B cell (primary cell): Measurements from ENCODE around the gene EIF3B. TPM values are rescaled to one million over a fixed set of nuclear protein-coding genes. Genes with fewer than 3 reads are reported as not detected.
"Not testable (repeated sequence)": the region's sequence is repeated elsewhere in the genome, so short reads cannot be mapped to it uniquely, and the experiment has no call there.

Source experiments
- ATAC-seq: fragments of 200-7000 bp; cut with Tn5 transposase; one replicate; pipeline ENCODE4 v1.10.0; 2021; ENCODE audit warnings: low read depth, mild to moderate bottlenecking, moderate number of reproducible peaks, moderate library complexity
- CTCF ChIA-PET: fragments of 350-600 bp; sonication (Branson Sonifier 250); formaldehyde crosslinking; loops from one replicate; lab custom pipeline; 2021; ENCODE audit warnings: antibody characterized with exemption, inconsistent platforms; lab: Charles Lee
- POLR2A ChIA-PET: fragments of 350-600 bp; sonication (Branson Sonifier 250); formaldehyde crosslinking; loops from one replicate; lab custom pipeline; 2021; ENCODE audit warnings: antibody characterized with exemption; lab: Charles Lee
- DNase-seq: peaks from one replicate; pipeline ENCODE4 v3.0.0; 2013
- H2AFZ ChIP-seq: 2 replicates; pipeline ENCODE4 v1.6.1; 2012; ENCODE audit warnings: mild to moderate bottlenecking, low read depth, low read length; ENCODE audit not compliant: insufficient read depth, poor library complexity, severe bottlenecking
- H3K27ac ChIP-seq, 2 donors: 1 replicate in 1 of 2; 2 replicates in 1 of 2; pipeline ENCODE4 v1.5.1; 2012 to 2013; ENCODE audit warnings: low read length in 2 of 2, mild to moderate bottlenecking in 2 of 2, moderate library complexity in 1 of 2
- H3K27me3 ChIP-seq, 4 experiments: fragments of 200-600 bp in 1 of 4; sonication (generic) in 1 of 4; replicated peaks in 1 of 4; 1 replicate in 2 of 4; 2 replicates in 2 of 4; pipeline versions ENCODE4 v1.6.1 to v1.7.0; 2013 to 2016; ENCODE audit warnings: low read length in 3 of 4, mild to moderate bottlenecking in 2 of 4, mixed read lengths in 1 of 4, moderate library complexity in 1 of 4; ENCODE audit not compliant: insufficient read depth in 4 of 4, control insufficient read depth in 3 of 4; ENCODE audit errors: control extremely low read depth in 1 of 4
- H3K36me3 ChIP-seq, 2 experiments: replicated peaks in 1 of 2; 1 replicate in 1 of 2; 2 replicates in 1 of 2; pipeline versions ENCODE4 v1.6.1 to v1.7.1; 2013; ENCODE audit warnings: low read length in 1 of 2; ENCODE audit not compliant: insufficient read depth in 2 of 2, control insufficient read depth in 1 of 2; ENCODE audit errors: control extremely low read depth in 1 of 2, extremely low read depth in 1 of 2
- H3K4me1 ChIP-seq, 2 donors: fragments of 200-600 bp in 1 of 2; sonication (generic) in 1 of 2; 1 replicate in 1 of 2; 2 replicates in 1 of 2; pipeline versions ENCODE4 v1.5.1 to v1.6.1; 2013 to 2017; ENCODE audit warnings: low read length in 2 of 2; ENCODE audit not compliant: control insufficient read depth in 2 of 2, insufficient read depth in 2 of 2
- H3K4me2 ChIP-seq: replicated peaks from 2 replicates; pipeline ENCODE3; 2012; ENCODE audit warnings: mild to moderate bottlenecking, low read depth, low read length; ENCODE audit not compliant: poor library complexity, severe bottlenecking
- H3K4me3 ChIP-seq, 5 experiments: fragments of 200-600 bp in 1 of 5; sonication (generic) in 1 of 5; 1 replicate in 3 of 5; 2 replicates in 2 of 5; pipeline versions ENCODE4 v1.5.1 to v1.7.0; 2011 to 2016; ENCODE audit warnings: low read length in 4 of 5, mild to moderate bottlenecking in 4 of 5, low read depth in 2 of 5, control low read depth in 1 of 5, moderate library complexity in 1 of 5; ENCODE audit not compliant: insufficient read depth in 1 of 5; ENCODE audit errors: control extremely low read depth in 1 of 5, extremely low read depth in 1 of 5
- H3K79me2 ChIP-seq: fragments of 200-600 bp; sonication (generic); one replicate; pipeline ENCODE4 v1.6.0; 2016; ENCODE audit warnings: low read length; ENCODE audit not compliant: control insufficient read depth, insufficient read depth
- H3K9ac ChIP-seq: fragments of 200-600 bp; sonication (generic); 2 replicates; pipeline ENCODE4 v1.6.1; 2017; ENCODE audit warnings: mild to moderate bottlenecking, low read length, moderate library complexity
- H3K9me3 ChIP-seq, 3 donors: one replicate each; pipeline versions ENCODE4 v1.6.1 to v1.7.1; 2013; ENCODE audit warnings: low read length in 2 of 3; ENCODE audit not compliant: control insufficient read depth in 2 of 3, insufficient read depth in 1 of 3; ENCODE audit errors: control extremely low read depth in 1 of 3
- H4K20me1 ChIP-seq: 2 replicates; pipeline ENCODE4 v1.6.0; 2012; ENCODE audit warnings: mild to moderate bottlenecking, low read length; ENCODE audit not compliant: insufficient read depth, control insufficient read depth, poor library complexity, severe bottlenecking
- H3K27ac Mint-ChIP-seq: one replicate; pipeline ENCODE4 v1.8.0; 2021; ENCODE audit warnings: mixed read lengths
- H3K27me3 Mint-ChIP-seq: one replicate; pipeline ENCODE4 v1.8.0; 2021; ENCODE audit warnings: mixed read lengths
- H3K4me1 Mint-ChIP-seq: one replicate; pipeline ENCODE4 v1.8.0; 2021; ENCODE audit warnings: mixed read lengths
- H3K4me3 Mint-ChIP-seq: one replicate; pipeline ENCODE4 v1.8.0; 2021; ENCODE audit warnings: mixed read lengths
- H3K9me3 Mint-ChIP-seq: one replicate; pipeline ENCODE4 v1.8.0; 2022; ENCODE audit warnings: mixed read lengths; ENCODE audit not compliant: insufficient read depth
- EZH2 ChIP-seq: IDR thresholded peaks from 2 replicates; pipeline ENCODE4 v1.6.1; 2012; ENCODE audit warnings: borderline replicate concordance, low read depth, mild to moderate bottlenecking, moderate library complexity, low read length; ENCODE audit not compliant: insufficient read depth, poor library complexity, severe bottlenecking
- WGBS: methylation state at CpG from one replicate; pipeline ENCODE4 v1.1.5; 2013; ENCODE audit warnings: missing lambda C conversion rate; ENCODE audit not compliant: insufficient coverage; 5-methylcytosine and 5-hydroxymethylcytosine counted together
- intact Hi-C: fragments of 100-400 bp; cut with micrococcal nuclease; formaldehyde crosslinking; loops from one replicate; pipeline ENCODE4 v1.10.0; 2022
- polyA minus RNA-seq: library from RNA; depleted of rRNA, polyadenylated mRNA; stranded (reverse); fragments of >200 nt; gene quantifications from 2 replicates; pipeline ENCODE4 v1.2.3, GENCODE V29; 2012
- polyA plus RNA-seq: library from polyadenylated mRNA; depleted of rRNA; stranded (reverse); fragments of >200 nt; gene quantifications from 2 replicates; pipeline ENCODE4 v1.2.3, GENCODE V29; 2012
- total RNA-seq, 2 donors: library from RNA; stranded (reverse); fragments of 120-200 nt in 1 of 2; gene quantifications; 1 replicate in 1 of 2; 2 replicates in 1 of 2; pipeline versions ENCODE4 v1.2.3 to v1.2.4, GENCODE V29; 2013 to 2022
- TF ChIP-seq, protein P1 (sequence below): fragments of 200-600 bp; IDR thresholded peaks from one replicate; pipeline ENCODE4 v1.8.0; 2022; ENCODE audit warnings: antibody characterized with exemption, mild to moderate bottlenecking

EIF3B gene
- 146 and 152 TPM in 2 replicates for total RNA-seq
- total RNA-seq (2013): 106 TPM
- 69.3 and 119 TPM in 2 replicates for polyA plus RNA-seq
- polyA minus RNA-seq: 108 TPM in 2 replicates

DNA sequence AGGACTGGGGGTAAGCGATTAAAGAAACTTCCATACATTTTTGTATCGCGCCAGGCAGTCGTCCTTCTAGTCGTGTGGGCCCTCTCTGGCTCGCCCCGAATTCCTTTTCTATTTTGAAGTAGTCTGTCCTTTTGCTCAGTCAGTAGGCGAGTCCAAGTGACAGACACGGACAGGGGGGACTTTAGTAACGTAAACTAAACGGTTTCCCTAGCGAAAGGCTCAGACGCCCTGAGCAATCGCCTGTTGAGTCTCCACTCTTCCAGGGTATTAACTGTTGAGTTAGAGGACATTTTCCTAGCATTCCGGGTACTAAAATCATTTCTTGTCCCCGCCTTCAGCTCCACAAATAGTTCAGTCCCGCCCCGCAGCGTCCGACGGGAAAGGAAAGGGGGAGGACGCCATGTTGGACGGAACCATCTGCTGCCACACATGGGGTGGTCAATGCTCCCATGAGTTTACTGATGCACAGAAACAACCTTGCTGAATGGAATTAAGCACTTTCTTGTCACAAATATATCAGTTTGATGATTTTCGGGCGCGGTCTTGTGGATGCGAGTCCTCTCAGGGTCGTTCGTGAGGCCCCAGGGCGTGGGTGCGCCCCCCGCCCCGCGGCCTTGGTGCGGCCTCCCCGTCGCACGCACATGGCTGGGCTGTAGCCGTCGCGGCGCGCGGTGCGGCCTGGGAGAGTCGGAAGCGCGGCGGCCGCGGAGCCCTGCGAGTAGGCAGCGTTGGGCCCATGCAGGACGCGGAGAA, at the start of gene EIF3B:
Gene EIF3B (plus strand): TSS at position 642 of the 753 bp plus-strand sequence. CDS start 95 bp downstream, at position 737.
- ATAC-seq: peak; percentile 83
- H3K36me3 ChIP-seq: peaks cover 1 to 14% of the 10 kb centered on the region in 2 experiments

DNA sequence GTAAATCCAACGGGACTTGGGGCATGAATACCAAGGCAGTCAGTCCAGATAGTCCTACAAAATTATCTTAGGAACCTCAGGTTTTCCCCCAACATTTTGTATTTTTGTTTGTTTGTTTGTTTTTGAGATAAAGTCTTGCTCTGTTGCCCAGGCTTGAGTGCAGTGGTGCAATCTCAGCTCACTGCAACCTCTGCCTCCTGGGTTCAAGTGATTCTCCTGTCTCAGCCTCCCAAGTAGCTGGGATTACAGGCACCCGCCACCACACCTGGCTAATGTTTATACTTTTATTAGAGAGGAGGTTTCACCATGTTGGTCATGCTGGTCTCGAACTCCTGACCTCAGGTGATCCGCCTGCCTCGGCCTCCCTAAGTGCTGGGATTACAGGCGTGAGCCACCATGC, 49.4 kb upstream of the EIF3B start:
- H4K20me1 ChIP-seq, H2AFZ ChIP-seq, H3K27ac ChIP-seq, H3K9me3 Mint-ChIP-seq, H3K4me3 ChIP-seq, H3K9ac ChIP-seq, H3K4me2 ChIP-seq, ATAC-seq, H3K9me3 ChIP-seq, H3K27me3 Mint-ChIP-seq, H3K27me3 ChIP-seq, POLR2A ChIA-PET, DNase-seq, intact Hi-C loops, H3K4me3 Mint-ChIP-seq: not testable (repeated sequence)
- peaks cover 58 to 65% of the 10 kb centered on the region in 2 donors for H3K4me1 ChIP-seq
- H3K36me3 ChIP-seq: peaks cover 0 to 17% of the 10 kb centered on the region in 2 experiments
- peaks cover 91% of the 10 kb centered on the region for H3K79me2 ChIP-seq
- Mint-ChIP-seq H3K4me1 (peaks cover 57% of the 10 kb centered on the region), H3K27ac (peak overlapping the region; percentile 65)
- CTCF ChIA-PET: interaction anchor here (1.2 kb wide), 1 partner anchor 43 kb away, joined by 6 read pairs; no protein-coding TSS in a partner anchor
- no CpG with 5 or more reads among the region's 6 CpGs for WGBS

More for the DNA sequence above, at the start of gene EIF3B:
- Histone ChIP-seq H3K79me2 (peaks cover 56% of the 10 kb centered on the region), H3K4me2 (peak within 1 kb of the TSS; percentile 98), H4K20me1 (peaks cover 44% of the 10 kb centered on the region), H3K9me3 (no peaks in the 10 kb centered on the region), H3K27ac (peak within 1 kb of the TSS; percentile 98 to 100), H3K27me3 (no peaks in the 10 kb centered on the region), H3K4me3 (peak within 1 kb of the TSS; percentile 72 to 97 (median 89)), H3K4me1 (peaks cover 21 to 27% of the 10 kb centered on the region in 2 donors), H2AFZ (peak within 1 kb of the TSS; percentile 99), H3K9ac (peak within 1 kb of the TSS; percentile 98)
- POLR2A ChIA-PET: interaction anchor here (0.8 to 1.5 kb wide), 7 partner anchors 40 to 282 kb away, joined by 3 to 8 read pairs (median 4); partner anchors contain the start of gene SNX8
- WGBS: under 1% methylated on average over 53 of the region's 55 CpGs
- Mint-ChIP-seq H3K27me3 (no peaks in the 10 kb centered on the region), H3K27ac (peak within 1 kb of the TSS; percentile 100), H3K4me1 (peaks cover 29% of the 10 kb centered on the region), H3K4me3 (peak within 1 kb of the TSS; percentile 94), H3K9me3 (no peaks in the 10 kb centered on the region)
- CTCF ChIA-PET: interaction anchor here (1.0 to 2.1 kb wide), 5 partner anchors 106 to 159 kb away, joined by 3 to 10 read pairs (median 3); no protein-coding TSS in a partner anchor
- peak; percentile 99 for DNase-seq
- no peak for TF ChIP-seq EZH2
- TF ChIP-seq, protein P1, sequence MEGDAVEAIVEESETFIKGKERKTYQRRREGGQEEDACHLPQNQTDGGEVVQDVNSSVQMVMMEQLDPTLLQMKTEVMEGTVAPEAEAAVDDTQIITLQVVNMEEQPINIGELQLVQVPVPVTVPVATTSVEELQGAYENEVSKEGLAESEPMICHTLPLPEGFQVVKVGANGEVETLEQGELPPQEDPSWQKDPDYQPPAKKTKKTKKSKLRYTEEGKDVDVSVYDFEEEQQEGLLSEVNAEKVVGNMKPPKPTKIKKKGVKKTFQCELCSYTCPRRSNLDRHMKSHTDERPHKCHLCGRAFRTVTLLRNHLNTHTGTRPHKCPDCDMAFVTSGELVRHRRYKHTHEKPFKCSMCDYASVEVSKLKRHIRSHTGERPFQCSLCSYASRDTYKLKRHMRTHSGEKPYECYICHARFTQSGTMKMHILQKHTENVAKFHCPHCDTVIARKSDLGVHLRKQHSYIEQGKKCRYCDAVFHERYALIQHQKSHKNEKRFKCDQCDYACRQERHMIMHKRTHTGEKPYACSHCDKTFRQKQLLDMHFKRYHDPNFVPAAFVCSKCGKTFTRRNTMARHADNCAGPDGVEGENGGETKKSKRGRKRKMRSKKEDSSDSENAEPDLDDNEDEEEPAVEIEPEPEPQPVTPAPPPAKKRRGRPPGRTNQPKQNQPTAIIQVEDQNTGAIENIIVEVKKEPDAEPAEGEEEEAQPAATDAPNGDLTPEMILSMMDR: no peak
- intact Hi-C loops: loop anchor here (1.0 to 2.0 kb wide), 5 partner anchors 40 to 335 kb away; partner anchors contain the start of genes CHST12 and SNX8
